Measurements from ENCODE around the gene VSX2. TPM values are rescaled to one million over a fixed set of nuclear protein-coding genes. Genes with fewer than 3 reads are reported as not detected.

Gene VSX2
- polyA plus RNA-seq, 1 donor from 2014 or later, result not detected

DNA sequence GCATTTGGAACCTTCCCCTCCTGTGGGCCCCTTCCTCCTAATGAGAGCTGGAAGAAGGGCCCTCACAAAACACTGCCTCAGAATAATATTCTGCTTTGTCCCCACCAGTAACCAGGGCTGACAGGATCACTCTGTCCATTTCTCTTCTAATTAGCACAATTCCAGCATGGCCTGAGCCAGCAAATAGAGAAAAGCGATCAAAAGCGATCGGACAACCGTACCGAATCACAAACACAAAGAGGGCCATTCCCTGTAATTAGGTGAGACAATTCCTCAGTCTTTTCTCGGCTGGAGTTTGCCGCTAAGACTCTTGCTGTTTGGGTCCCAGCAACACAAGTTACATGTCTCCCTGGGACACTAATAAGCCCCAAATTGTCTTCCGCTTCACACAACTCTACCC lies 35.6 kb upstream of the VSX2 start:
- Histone ChIP-seq H3K4me3 (ENCODE audit: low read length) (no peak overlapping the region), H2AFZ (ENCODE audit: low read depth, low read length) (no peak overlapping the region), H3K36me3 (ENCODE audit: insufficient read depth, low read length) (no peaks in the 10 kb centered on the region), H3K79me2 (replicated peaks; ENCODE audit: insufficient read depth, low read length) (no peaks in the 10 kb centered on the region), H3K27ac (ENCODE audit: low read length) (no peak overlapping the region), H3K9me3 (ENCODE audit: low read length) (no peaks in the 10 kb centered on the region), H3K9ac (ENCODE audit: low read length) (no peak overlapping the region), H3K9me2 (ENCODE audit: insufficient read depth, low read length) (no peaks in the 10 kb centered on the region), H3F3A (ENCODE audit: insufficient read depth, low read length, poor library complexity, severe bottlenecking) (no peaks in the 10 kb centered on the region), H3K27me3 (ENCODE audit: insufficient read depth, low read depth, low read length) (no peaks in the 10 kb centered on the region), H3K4me2 (ENCODE audit: low read length) (no peak overlapping the region), H4K20me1 (ENCODE audit: insufficient read depth) (no peaks in the 10 kb centered on the region)
- TF ChIP-seq REST (IDR thresholded peaks at IDR 0.05; ENCODE audit: borderline replicate concordance) (no peak), EZH2 (IDR thresholded peaks at IDR 0.05; ENCODE audit: borderline replicate concordance, insufficient read depth, low read length, poor library complexity, severe bottlenecking) (no peak)

DNA sequence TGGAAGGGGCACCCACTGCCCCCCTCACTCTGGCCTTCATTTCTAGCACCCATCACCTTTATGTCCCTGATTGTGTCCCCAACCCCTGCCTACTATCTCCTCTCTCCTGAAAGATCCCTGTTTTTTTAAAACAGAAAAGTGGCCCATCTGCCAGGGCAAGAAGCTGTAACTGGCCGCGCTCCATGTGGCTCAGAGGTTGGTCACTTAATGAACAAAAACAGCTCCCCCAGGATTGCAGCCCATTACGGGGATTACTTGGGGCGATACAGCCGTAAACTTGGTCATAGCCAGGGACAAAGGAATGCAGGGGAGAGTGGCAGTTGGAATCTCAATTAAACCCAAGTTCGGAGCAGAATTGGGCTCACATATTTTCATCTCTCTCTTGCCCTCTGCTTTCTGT lies 34.8 kb upstream of the VSX2 start:
- no peak overlapping the region for H3K27ac ChIP-seq (ENCODE audit: low read length)
- no peaks in the 10 kb centered on the region for H3K79me2 ChIP-seq (replicated peaks; ENCODE audit: insufficient read depth, low read length)
- H3K9me2 ChIP-seq (ENCODE audit: insufficient read depth, low read length), result no peaks in the 10 kb centered on the region
- H3F3A ChIP-seq (ENCODE audit: insufficient read depth, low read length, poor library complexity, severe bottlenecking), result no peaks in the 10 kb centered on the region
- no peak overlapping the region for H3K4me3 ChIP-seq (ENCODE audit: low read length)
- no peaks in the 10 kb centered on the region for H3K36me3 ChIP-seq (ENCODE audit: insufficient read depth, low read length)
- no peak overlapping the region for H3K4me2 ChIP-seq (ENCODE audit: low read length)
- TF ChIP-seq EP300 (conservative IDR thresholded peaks at IDR 0.05; ENCODE audit: poor library complexity, severe bottlenecking) (no peak), RAD21 (conservative IDR thresholded peaks at IDR 0.05) (no peak), POLR2AphosphoS5 (IDR thresholded peaks at IDR 0.05) (no peak), MXI1 (conservative IDR thresholded peaks at IDR 0.05; ENCODE audit: poor library complexity, severe bottlenecking) (no peak), REST (IDR thresholded peaks at IDR 0.05; ENCODE audit: borderline replicate concordance) (no peak)
- TF ChIP-seq, protein P1, sequence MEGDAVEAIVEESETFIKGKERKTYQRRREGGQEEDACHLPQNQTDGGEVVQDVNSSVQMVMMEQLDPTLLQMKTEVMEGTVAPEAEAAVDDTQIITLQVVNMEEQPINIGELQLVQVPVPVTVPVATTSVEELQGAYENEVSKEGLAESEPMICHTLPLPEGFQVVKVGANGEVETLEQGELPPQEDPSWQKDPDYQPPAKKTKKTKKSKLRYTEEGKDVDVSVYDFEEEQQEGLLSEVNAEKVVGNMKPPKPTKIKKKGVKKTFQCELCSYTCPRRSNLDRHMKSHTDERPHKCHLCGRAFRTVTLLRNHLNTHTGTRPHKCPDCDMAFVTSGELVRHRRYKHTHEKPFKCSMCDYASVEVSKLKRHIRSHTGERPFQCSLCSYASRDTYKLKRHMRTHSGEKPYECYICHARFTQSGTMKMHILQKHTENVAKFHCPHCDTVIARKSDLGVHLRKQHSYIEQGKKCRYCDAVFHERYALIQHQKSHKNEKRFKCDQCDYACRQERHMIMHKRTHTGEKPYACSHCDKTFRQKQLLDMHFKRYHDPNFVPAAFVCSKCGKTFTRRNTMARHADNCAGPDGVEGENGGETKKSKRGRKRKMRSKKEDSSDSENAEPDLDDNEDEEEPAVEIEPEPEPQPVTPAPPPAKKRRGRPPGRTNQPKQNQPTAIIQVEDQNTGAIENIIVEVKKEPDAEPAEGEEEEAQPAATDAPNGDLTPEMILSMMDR (IDR thresholded peaks at IDR 0.05; ENCODE audit: poor library complexity, severe bottlenecking), result no peak
- no peak overlapping the region for H3K9ac ChIP-seq (ENCODE audit: low read length)
- H2AFZ ChIP-seq (ENCODE audit: low read depth, low read length), result no peak overlapping the region
- H4K20me1 ChIP-seq (ENCODE audit: insufficient read depth), result no peaks in the 10 kb centered on the region
- H3K9me3 ChIP-seq (ENCODE audit: low read length), result no peaks in the 10 kb centered on the region
- no peaks in the 10 kb centered on the region for H3K27me3 ChIP-seq (ENCODE audit: insufficient read depth, low read depth, low read length)

Measured in neural cell (in vitro differentiated cells).